NCI-H460 (cell line): Measurements from ENCODE around the gene TMEM59. TPM values are rescaled to one million over a fixed set of nuclear protein-coding genes. Genes with fewer than 3 reads are reported as not detected.
"Not testable (repeated sequence)": the region's sequence is repeated elsewhere in the genome, so short reads cannot be mapped to it uniquely, and the experiment has no call there.

ENCODE experiments used
- DNase-seq: peaks from one replicate; pipeline ENCODE4 v3.0.0-alpha.2; 2016; ENCODE audit warnings: low read depth; ENCODE audit errors: extremely low read depth
- polyA plus RNA-seq: library from polyadenylated mRNA; depleted of rRNA; stranded (reverse); fragments of >200 nt; gene quantifications from 2 replicates; pipeline ENCODE4 v1.2.3, GENCODE V29; 2014; cell fraction: nucleus; rRNA removed
- total RNA-seq: library from RNA; depleted of rRNA; stranded (reverse); fragments of >200 nt; shearing (Covaris generic); gene quantifications from 2 replicates; pipeline ENCODE4 v1.2.3, GENCODE V29; 2014; rRNA removed

Gene TMEM59
- total RNA-seq = 131 and 161 TPM in 2 replicates
- polyA plus RNA-seq = 73.8 and 76.8 TPM in 2 replicates

- peak; percentile 95 for DNase-seq
These were observed at the start of gene TMEM59, which contains the start of gene TCEANC2 for GRCh38 chr1:54052934-54053744. TSS of gene TMEM59 (minus strand) at chr1:54053204. CDS start at chr1:54053188, 16 bp downstream. TSS of gene TCEANC2 (plus strand) at chr1:54053608. CDS start at chr1:54054423, 815 bp downstream.

DNA sequence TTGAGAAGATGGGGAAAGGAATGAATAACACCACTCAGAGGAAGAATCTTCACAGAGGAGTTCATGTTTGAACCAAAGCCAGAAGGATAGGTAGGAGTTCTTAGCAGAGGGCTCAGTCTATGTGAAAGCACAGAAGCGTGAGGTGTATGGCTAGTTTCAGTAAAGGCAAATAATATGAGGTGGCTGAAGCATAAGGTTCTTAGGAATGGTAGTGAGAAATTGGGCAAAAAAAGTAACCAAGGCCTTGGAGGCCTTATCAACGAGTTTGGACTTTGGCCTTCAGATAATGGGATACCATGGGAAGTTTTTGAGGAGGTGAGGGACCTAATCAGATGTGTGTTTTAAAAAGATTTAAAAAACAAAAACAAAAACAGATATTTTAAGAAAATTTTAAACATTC, 47.5 kb upstream of the TMEM59 start:
- no peak for DNase-seq

GRCh38 chr1:54099061-54099610, 46.1 kb upstream of the TMEM59 start:
- DNase-seq = no peak

- DNase-seq = no peak
These were observed 43.9 kb upstream of the TMEM59 start for GRCh38 chr1:54096877-54097240.

DNA sequence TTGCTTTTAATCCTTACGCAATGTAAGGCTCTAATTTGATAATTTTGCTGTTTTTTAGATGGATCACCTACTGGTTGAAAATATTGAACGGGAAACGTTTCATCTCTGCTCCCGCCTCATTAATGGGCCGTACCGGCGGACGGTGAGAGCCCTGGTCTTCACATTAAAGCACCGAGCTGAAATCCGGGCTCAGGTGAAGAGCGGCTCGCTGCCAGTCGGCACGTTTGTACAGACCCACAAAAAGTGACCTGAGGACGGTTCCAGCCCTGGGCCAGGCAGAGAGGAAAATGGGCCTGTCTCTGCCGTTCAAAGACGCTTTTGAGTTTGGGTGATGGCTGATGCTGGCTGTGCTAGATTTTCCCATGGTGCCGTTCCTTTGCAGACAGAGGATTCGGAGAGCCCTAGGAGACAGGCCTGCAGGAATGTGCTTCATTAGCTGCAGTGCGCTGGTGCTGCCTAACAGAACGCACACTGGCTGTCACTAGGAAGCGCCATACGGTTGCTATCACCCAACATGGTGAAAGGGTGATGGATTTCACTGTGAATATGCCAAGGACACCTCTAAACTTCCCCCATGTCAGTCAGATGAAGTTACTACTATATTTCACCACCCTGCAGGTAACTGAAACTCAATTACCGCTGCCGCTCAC, 43.3 kb upstream of the TMEM59 start:
- DNase-seq = no peak

- no peak for DNase-seq
These were observed 42.7 kb upstream of the TMEM59 start for GRCh38 chr1:54095546-54096226.

- DNase-seq = not testable (repeated sequence)
These were observed 41.7 kb upstream of the TMEM59 start for GRCh38 chr1:54094730-54095105.

GRCh38 chr1:54094001-54094729, 41.2 kb upstream of the TMEM59 start:
- no peak for DNase-seq

GRCh38 chr1:54091666-54092065, 38.7 kb upstream of the TMEM59 start:
- DNase-seq = no peak

GRCh38 chr1:54088385-54088784, 35.4 kb upstream of the TMEM59 start:
- no peak for DNase-seq

GRCh38 chr1:54086754-54087153, 33.8 kb upstream of the TMEM59 start:
- no peak for DNase-seq

- DNase-seq = no peak
These were observed 31.8 kb upstream of the TMEM59 start for GRCh38 chr1:54084794-54085193.

GRCh38 chr1:54081306-54082270, 28.6 kb upstream of the TMEM59 start:
- DNase-seq = peak; percentile 53

GRCh38 chr1:54080598-54081049, 27.6 kb upstream of the TMEM59 start:
- DNase-seq = no peak

GRCh38 chr1:54077359-54077758, 24.4 kb upstream of the TMEM59 start:
- no peak for DNase-seq

- DNase-seq = peak; percentile 51
These were observed 17.3 kb upstream of the TMEM59 start for GRCh38 chr1:54070171-54070837.

- no peak for DNase-seq
These were observed 16.8 kb upstream of the TMEM59 start for GRCh38 chr1:54069791-54070170.

- no peak for DNase-seq
These were observed 11.3 kb upstream of the TMEM59 start for GRCh38 chr1:54064299-54064698.

DNA sequence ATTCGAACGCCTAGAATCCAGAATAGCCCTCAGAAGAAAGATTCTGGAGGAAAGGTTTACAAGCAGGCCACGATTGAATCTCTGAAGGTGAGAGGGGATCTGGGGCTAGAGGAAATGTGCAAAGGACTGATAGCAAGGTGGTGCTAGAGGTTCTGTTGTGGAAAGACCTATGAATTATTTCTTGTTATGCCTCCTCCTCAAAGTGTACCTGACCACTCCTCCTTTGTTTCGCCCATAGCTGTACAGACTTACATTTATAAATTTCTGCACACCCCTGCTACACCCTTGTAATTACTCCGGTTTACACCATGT, 1.4 kb upstream of the TMEM59 start:
- DNase-seq = no peak
